Natural killer cell treated with Interleukin-12 subunit alpha and Interleukin-12 subunit beta and Interleukin-15 and Interleukin-18, amount 100 ng/mL, for 72 hours (primary cell): ENCODE results near the gene PPP1R1C. TPM values are rescaled to one million over a fixed set of nuclear protein-coding genes. Genes with fewer than 3 reads are reported as not detected.

Experiments
- ATAC-seq, 2 donors: fragments of 150-1000 bp; cut with Tn5 transposase in 1 of 2; sonication (Bioruptor Pico), chemical (Tn5 transposase) in 1 of 2; 2 replicates each; pipeline ENCODE4 v1.10.0; 2021
- DNase-seq: peaks from one replicate; pipeline ENCODE4 v3.0.0; 2022; ENCODE audit warnings: low spot score
- H3K27ac Mint-ChIP-seq, 2 donors: 1 replicate in 1 of 2; 2 replicates in 1 of 2; pipeline ENCODE4 v1.8.0; 2022; ENCODE audit warnings: mixed read lengths in 2 of 2, mild to moderate bottlenecking in 1 of 2, moderate library complexity in 1 of 2
- H3K27me3 Mint-ChIP-seq, 2 donors: 1 replicate in 1 of 2; 2 replicates in 1 of 2; pipeline ENCODE4 v1.8.0; 2022; ENCODE audit warnings: mixed read lengths in 2 of 2
- H3K36me3 Mint-ChIP-seq: one replicate; pipeline ENCODE4 v1.8.0; 2022; ENCODE audit warnings: mixed read lengths
- H3K4me1 Mint-ChIP-seq, 2 donors: 1 replicate in 1 of 2; 2 replicates in 1 of 2; pipeline ENCODE4 v1.8.0; 2022; ENCODE audit warnings: low read depth in 2 of 2, mixed read lengths in 2 of 2, mild to moderate bottlenecking in 1 of 2
- H3K4me3 Mint-ChIP-seq: one replicate; pipeline ENCODE4 v1.8.0; 2022; ENCODE audit warnings: mixed read lengths
- H3K9me3 Mint-ChIP-seq: 2 replicates; pipeline ENCODE4 v1.8.0; 2022; ENCODE audit warnings: mixed read lengths
- total RNA-seq, 2 donors: library from RNA; stranded (reverse); gene quantifications; one replicate each; pipeline ENCODE4 v1.2.3, GENCODE V29; 2022

Gene PPP1R1C
- total RNA-seq, 2 donors from 2014 or later: not detected

- Mint-ChIP-seq H3K4me3 (no peak overlapping the region), H3K4me1 (no peaks in the 10 kb centered on the region), H3K9me3 (peaks cover 5% of the 10 kb centered on the region), H3K27ac (no peak overlapping the region), H3K27me3 (peaks cover 4 to 5% of the 10 kb centered on the region in 2 donors), H3K36me3 (no peaks in the 10 kb centered on the region)
- no peak for ATAC-seq
- no peak for DNase-seq
Observed at GRCh38 chr2:182048621-182049020, 63.0 kb downstream of the PPP1R1C start.

- no peaks in the 10 kb centered on the region for H3K4me1 Mint-ChIP-seq
- no peak overlapping the region for H3K4me3 Mint-ChIP-seq
- H3K27me3 Mint-ChIP-seq: no peaks in the 10 kb centered on the region
- ATAC-seq (no peak), DNase-seq (no peak)
- H3K36me3 Mint-ChIP-seq: no peaks in the 10 kb centered on the region
- no peaks in the 10 kb centered on the region for H3K9me3 Mint-ChIP-seq
- no peak overlapping the region for H3K27ac Mint-ChIP-seq
Observed at GRCh38 chr2:182049372-182050148, 63.9 kb downstream of the PPP1R1C start.

GRCh38 chr2:182050333-182051135, 64.9 kb downstream of the PPP1R1C start:
- Mint-ChIP-seq H3K27me3 (no peaks in the 10 kb centered on the region), H3K9me3 (no peaks in the 10 kb centered on the region), H3K36me3 (no peaks in the 10 kb centered on the region), H3K27ac (no peak overlapping the region), H3K4me3 (no peak overlapping the region), H3K4me1 (no peaks in the 10 kb centered on the region)
- no peak for DNase-seq
- ATAC-seq: no peak

GRCh38 chr2:182055993-182056392, 70.3 kb downstream of the PPP1R1C start:
- no peak overlapping the region for H3K27ac Mint-ChIP-seq
- peaks cover 0 to 6% of the 10 kb centered on the region in 2 donors for H3K27me3 Mint-ChIP-seq
- H3K4me3 Mint-ChIP-seq: no peak overlapping the region
- ATAC-seq: no peak
- DNase-seq: no peak
- H3K4me1 Mint-ChIP-seq: no peaks in the 10 kb centered on the region
- H3K9me3 Mint-ChIP-seq: peaks cover 3% of the 10 kb centered on the region
- H3K36me3 Mint-ChIP-seq: no peaks in the 10 kb centered on the region

- DNase-seq (no peak), ATAC-seq (no peak)
- Mint-ChIP-seq H3K36me3 (no peaks in the 10 kb centered on the region), H3K27me3 (peaks cover 0 to 6% of the 10 kb centered on the region in 2 donors), H3K9me3 (peaks cover 3% of the 10 kb centered on the region), H3K4me1 (no peaks in the 10 kb centered on the region), H3K27ac (no peak overlapping the region), H3K4me3 (no peak overlapping the region)
Observed at GRCh38 chr2:182057002-182057401, 71.3 kb downstream of the PPP1R1C start.

- Mint-ChIP-seq H3K4me3 (no peak overlapping the region), H3K9me3 (peaks cover 3% of the 10 kb centered on the region)
Observed at GRCh38 chr2:182058056-182058455, 72.4 kb downstream of the PPP1R1C start.

GRCh38 chr2:182061739-182062138, 76.1 kb downstream of the PPP1R1C start:
- Mint-ChIP-seq H3K4me3 (no peak overlapping the region), H3K27me3 (peaks cover 6 to 8% of the 10 kb centered on the region in 2 donors), H3K36me3 (no peaks in the 10 kb centered on the region), H3K9me3 (peaks cover 3% of the 10 kb centered on the region), H3K27ac (no peak overlapping the region), H3K4me1 (no peaks in the 10 kb centered on the region)
- DNase-seq (no peak), ATAC-seq (no peak)

More at GRCh38 chr2:182058056-182058455, 72.4 kb downstream of the PPP1R1C start:
- no peaks in the 10 kb centered on the region for H3K4me1 Mint-ChIP-seq
- H3K27ac Mint-ChIP-seq: no peak overlapping the region
- DNase-seq: no peak
- peaks cover 0 to 6% of the 10 kb centered on the region in 2 donors for H3K27me3 Mint-ChIP-seq
- H3K36me3 Mint-ChIP-seq: no peaks in the 10 kb centered on the region
- no peak for ATAC-seq

- Mint-ChIP-seq H3K4me3 (no peak overlapping the region), H3K36me3 (no peaks in the 10 kb centered on the region), H3K4me1 (no peaks in the 10 kb centered on the region), H3K27me3 (peaks cover 2 to 8% of the 10 kb centered on the region in 2 donors), H3K27ac (no peak overlapping the region), H3K9me3 (no peaks in the 10 kb centered on the region)
- ATAC-seq (no peak), DNase-seq (no peak)
Observed at GRCh38 chr2:182062329-182062972, 76.8 kb downstream of the PPP1R1C start.

- Mint-ChIP-seq H3K4me3 (no peak overlapping the region), H3K9me3 (no peaks in the 10 kb centered on the region), H3K27ac (no peak overlapping the region), H3K36me3 (no peaks in the 10 kb centered on the region), H3K4me1 (no peaks in the 10 kb centered on the region), H3K27me3 (peaks cover 0 to 12% of the 10 kb centered on the region in 2 donors)
- ATAC-seq: no peak
- DNase-seq: no peak
Observed at GRCh38 chr2:182064019-182064778, 78.5 kb downstream of the PPP1R1C start.

GRCh38 chr2:182066400-182067087, 80.9 kb downstream of the PPP1R1C start:
- H3K36me3 Mint-ChIP-seq: no peaks in the 10 kb centered on the region
- no peak overlapping the region for H3K27ac Mint-ChIP-seq
- no peak for ATAC-seq
- DNase-seq: no peak
- no peaks in the 10 kb centered on the region for H3K4me1 Mint-ChIP-seq
- H3K4me3 Mint-ChIP-seq: no peak overlapping the region
- H3K9me3 Mint-ChIP-seq: no peaks in the 10 kb centered on the region
- peaks cover 0 to 17% of the 10 kb centered on the region in 2 donors for H3K27me3 Mint-ChIP-seq

- H3K4me3 Mint-ChIP-seq: no peak overlapping the region
- DNase-seq (no peak), ATAC-seq (no peak)
- no peaks in the 10 kb centered on the region for H3K4me1 Mint-ChIP-seq
- H3K9me3 Mint-ChIP-seq: no peaks in the 10 kb centered on the region
- H3K27me3 Mint-ChIP-seq: peaks cover 0 to 17% of the 10 kb centered on the region in 2 donors
- H3K36me3 Mint-ChIP-seq: no peaks in the 10 kb centered on the region
- H3K27ac Mint-ChIP-seq: no peak overlapping the region
Observed at GRCh38 chr2:182067393-182067792, 81.7 kb downstream of the PPP1R1C start.

GRCh38 chr2:182068811-182069210, 83.2 kb downstream of the PPP1R1C start:
- H3K27me3 Mint-ChIP-seq: peaks cover 0 to 26% of the 10 kb centered on the region in 2 donors
- no peak for DNase-seq
- H3K4me1 Mint-ChIP-seq: no peaks in the 10 kb centered on the region
- no peaks in the 10 kb centered on the region for H3K9me3 Mint-ChIP-seq
- ATAC-seq: no peak
- no peaks in the 10 kb centered on the region for H3K36me3 Mint-ChIP-seq
- H3K27ac Mint-ChIP-seq: no peak overlapping the region
- no peak overlapping the region for H3K4me3 Mint-ChIP-seq

GRCh38 chr2:182069416-182069815, 83.8 kb downstream of the PPP1R1C start:
- no peak overlapping the region for H3K4me3 Mint-ChIP-seq
- ATAC-seq: no peak
- no peaks in the 10 kb centered on the region for H3K36me3 Mint-ChIP-seq
- peaks cover 0 to 26% of the 10 kb centered on the region in 2 donors for H3K27me3 Mint-ChIP-seq
- no peaks in the 10 kb centered on the region for H3K9me3 Mint-ChIP-seq
- DNase-seq: no peak
- no peak overlapping the region for H3K27ac Mint-ChIP-seq
- H3K4me1 Mint-ChIP-seq: no peaks in the 10 kb centered on the region
